Stimulated activated CD4-positive, alpha-beta T cell treated with anti-CD3 and anti-CD28 coated beads, Interleukin-1b, Interleukin-23, amount 100 ng/mL, for 24 hours (primary cell): ENCODE measurements around the gene TAF1L.
"Not testable (repeated sequence)": the region's sequence is repeated elsewhere in the genome, so short reads cannot be mapped to it uniquely, and the experiment has no call there.

Experiments
- DNase-seq, 4 experiments: peaks; one replicate each; pipeline ENCODE4 v3.0.0-alpha.2; 2020; ENCODE audit warnings: low read depth in 4 of 4, low spot score in 1 of 4

The TAF1L gene

DNA sequence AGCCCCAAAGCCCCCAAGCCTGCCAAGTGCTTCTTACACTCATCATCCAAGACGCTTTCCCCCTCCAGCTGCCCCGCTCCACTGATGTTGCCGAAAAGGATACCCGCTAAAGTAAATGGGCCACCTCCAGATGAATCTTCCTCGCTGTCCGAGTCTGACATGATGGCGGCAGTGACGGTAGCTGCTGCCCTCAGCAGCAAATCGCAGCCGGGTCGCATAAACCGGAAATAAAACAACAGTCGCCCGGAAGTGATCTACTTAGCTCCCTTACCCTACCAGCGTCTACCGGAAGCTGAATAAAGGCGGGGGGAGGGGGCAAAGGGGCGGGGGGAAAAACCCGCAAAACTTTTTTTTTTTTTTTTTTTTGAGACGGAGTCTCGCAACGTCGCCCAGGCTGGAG, at the start of gene TAF1L:
TAF1L (minus strand) TSS at position 308 of the 400 bp plus-strand sequence; CDS start at position 218, 90 bp downstream.
- DNase-seq = no peak

- DNase-seq = no peak
These were observed 46.3 kb upstream of the TAF1L start for GRCh38 chr9:32681751-32682150.

DNA sequence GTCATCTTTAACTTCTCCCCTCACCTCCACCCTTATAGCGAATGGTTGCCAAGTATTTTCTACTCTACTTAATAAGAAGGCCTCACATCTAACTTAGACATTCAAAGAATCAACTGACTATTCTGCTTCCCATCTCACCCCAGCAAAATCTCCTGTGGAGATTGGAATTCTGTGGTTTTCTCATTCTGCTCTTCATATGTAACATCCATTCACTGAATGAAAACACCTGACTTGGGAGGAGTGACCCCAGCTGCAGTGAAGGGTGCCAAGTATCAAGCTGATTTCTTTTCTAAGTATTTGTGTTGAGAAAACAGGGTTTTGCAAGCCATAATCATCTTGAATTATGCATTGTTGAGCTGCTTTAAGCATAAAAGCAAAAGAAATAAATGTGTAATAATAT, 42.5 kb upstream of the TAF1L start:
- no peak for DNase-seq

- DNase-seq = no peak
These were observed 37.0 kb upstream of the TAF1L start for GRCh38 chr9:32672469-32672868.

- no peak for DNase-seq
These were observed 35.9 kb upstream of the TAF1L start for GRCh38 chr9:32671333-32671732.

DNA sequence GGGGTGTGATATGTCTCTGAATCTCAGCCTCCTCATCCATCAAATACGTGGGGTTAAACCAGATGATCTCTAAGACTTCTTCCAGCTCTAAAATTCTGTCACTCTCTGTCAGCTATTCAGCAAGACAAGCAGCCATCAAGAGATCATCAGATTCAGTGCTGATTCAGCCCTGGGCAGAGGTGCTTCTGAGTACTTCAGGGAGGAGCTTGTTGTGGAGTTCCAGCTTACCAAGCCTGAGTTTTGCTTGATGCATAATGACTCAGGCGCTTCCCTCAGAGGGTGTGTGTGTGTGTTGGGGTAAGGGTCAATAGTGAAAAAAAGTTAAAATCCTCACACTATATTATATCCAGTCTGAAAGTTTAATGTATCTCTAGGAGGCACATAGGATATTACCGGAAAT, 29.6 kb upstream of the TAF1L start:
- no peak for DNase-seq

DNA sequence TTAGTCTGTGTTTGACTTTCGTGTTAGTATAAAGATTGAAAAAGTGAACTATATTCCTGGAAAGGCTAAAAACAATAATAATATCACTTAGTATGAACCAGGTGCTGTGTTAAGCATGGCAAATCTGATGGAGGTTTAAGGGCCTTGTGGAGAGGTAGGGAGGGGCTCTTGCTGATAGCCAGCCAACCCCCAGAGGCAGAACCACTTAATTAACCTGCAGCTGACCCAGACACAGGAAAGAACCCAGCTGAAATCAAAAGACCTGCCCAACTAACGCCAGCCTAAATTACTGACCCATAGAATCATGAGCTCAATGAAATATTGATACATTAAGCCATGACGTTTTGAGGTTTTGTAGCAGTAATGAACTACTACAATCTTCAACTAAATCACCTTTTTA, 28.3 kb upstream of the TAF1L start:
- DNase-seq = no peak

- DNase-seq = no peak
These were observed 12.2 kb upstream of the TAF1L start for GRCh38 chr9:32647671-32648070.

DNA sequence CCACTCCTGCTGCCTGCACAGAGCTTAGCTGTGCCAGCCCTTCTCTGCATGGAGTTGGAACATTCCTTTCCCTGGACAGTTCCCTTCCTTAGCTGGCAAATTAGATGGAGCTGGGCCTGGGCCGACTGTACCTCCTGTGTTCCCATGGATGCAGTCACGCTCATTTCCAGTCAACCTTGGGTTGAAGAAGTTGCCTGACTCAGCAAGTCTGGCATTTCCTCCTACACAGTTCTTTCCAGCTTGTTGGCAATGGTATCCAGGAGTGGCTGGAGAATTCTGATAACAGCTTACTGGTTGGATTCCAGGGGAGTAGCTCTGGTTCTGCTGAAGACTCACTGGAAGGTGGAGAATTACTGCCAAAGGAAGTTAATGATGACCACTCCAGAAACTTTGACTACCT, 9.2 kb upstream of the TAF1L start:
- DNase-seq = no peak

DNA sequence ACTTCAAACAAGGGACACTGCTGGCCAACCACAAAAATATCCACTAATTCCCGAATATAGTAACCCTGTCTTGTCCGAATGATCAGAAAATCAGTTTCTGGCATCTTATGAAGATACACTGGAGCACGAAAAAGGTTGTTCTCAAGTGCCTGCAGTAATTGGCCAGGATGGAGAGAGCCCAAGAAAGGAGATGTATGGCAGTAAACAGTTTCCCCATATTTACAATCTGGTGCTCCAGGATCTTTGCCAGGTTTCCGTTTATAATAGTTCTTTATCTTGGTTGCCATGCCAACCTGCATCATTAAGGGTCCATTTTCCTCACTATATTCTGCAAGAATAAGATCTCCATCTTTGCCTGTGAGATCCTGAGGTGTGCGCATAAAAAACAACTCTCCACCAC, 2.3 kb downstream of the TAF1L start:
- not testable (repeated sequence) for DNase-seq

- DNase-seq = no peak
These were observed 3.5 kb downstream of the TAF1L start for GRCh38 chr9:32631991-32632390.

GRCh38 chr9:32627394-32627954, 8.0 kb downstream of the TAF1L start:
- DNase-seq = no peak

DNA sequence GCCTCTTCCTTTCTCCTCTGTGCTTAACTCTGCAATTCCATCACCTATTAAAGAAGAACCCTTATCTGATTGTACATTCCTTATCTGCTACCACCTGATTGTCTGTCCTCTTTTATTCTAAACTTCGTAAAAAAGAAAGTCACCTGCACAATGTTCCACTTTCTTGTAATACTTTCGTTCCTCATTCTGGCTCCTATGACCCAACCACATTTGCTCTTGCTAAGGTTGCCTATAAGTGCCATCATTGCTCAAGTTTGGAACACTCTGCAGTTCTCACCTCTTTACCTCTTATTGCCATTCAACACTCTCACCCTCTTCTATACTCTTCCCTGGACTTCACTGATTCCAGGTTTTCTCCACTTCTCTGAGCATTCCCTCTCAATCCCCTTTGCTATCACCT, 10.1 kb downstream of the TAF1L start:
- no peak for DNase-seq

DNA sequence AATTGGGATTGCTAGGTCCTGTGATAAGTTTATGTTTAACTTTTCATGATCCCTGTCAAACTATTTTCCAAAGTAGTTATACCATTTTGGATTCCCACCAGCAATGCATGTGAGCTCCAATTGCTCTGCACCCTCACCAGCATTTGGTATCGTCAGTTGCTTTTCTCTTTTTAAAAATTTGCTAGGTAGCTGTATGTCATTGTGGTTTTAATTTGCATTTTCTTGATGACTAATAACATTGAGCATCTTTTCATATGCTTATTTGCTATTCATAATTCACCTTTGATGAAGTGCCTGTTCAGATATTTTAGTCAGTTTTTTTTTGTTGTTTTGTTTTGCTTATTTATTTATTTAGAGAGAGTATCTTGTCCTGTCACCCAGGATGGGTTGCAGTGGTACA, 12.5 kb downstream of the TAF1L start:
- no peak for DNase-seq

GRCh38 chr9:32618261-32618660, 17.2 kb downstream of the TAF1L start:
- no peak for DNase-seq

DNA sequence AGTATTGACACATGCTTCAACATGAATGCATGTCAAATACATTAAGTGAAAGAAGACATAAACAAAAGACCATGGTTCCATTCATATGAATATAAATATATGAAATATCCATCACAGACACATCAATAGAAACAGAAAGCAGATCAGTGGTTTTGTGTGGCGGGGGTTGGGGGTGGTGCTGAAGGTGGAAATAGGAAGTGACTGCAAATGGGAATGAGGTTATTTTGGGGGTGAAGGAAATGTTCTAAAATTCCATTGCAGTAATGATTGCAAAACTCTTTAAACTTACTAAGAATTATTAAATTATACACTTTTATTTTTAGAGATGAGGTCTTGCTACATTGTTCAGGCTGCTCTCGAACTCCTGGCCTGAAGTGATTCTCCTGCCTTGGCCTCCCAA, 28.7 kb downstream of the TAF1L start:
- no peak for DNase-seq

- DNase-seq = no peak
These were observed 31.3 kb downstream of the TAF1L start for GRCh38 chr9:32603914-32604852.

DNA sequence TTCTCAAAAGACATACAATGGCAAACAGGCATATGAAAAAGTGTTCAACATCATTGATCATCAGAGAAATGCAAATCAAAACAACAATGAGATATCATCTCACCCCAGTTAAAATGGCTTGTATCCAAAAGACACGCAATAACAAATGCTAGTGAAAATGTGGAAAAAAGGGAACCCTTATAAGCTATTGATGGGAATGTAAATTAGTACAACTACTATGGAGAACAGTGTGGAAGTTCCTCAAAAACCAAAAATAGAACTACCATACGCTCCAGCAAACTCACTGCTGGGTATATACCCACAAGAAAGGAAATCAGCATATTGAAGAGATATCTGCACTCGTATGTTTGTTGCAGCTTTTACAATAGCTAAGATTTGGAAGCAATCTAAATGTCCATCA, 36.4 kb downstream of the TAF1L start:
- not testable (repeated sequence) for DNase-seq

GRCh38 chr9:32596936-32597335, 38.5 kb downstream of the TAF1L start:
- DNase-seq = no peak

DNA sequence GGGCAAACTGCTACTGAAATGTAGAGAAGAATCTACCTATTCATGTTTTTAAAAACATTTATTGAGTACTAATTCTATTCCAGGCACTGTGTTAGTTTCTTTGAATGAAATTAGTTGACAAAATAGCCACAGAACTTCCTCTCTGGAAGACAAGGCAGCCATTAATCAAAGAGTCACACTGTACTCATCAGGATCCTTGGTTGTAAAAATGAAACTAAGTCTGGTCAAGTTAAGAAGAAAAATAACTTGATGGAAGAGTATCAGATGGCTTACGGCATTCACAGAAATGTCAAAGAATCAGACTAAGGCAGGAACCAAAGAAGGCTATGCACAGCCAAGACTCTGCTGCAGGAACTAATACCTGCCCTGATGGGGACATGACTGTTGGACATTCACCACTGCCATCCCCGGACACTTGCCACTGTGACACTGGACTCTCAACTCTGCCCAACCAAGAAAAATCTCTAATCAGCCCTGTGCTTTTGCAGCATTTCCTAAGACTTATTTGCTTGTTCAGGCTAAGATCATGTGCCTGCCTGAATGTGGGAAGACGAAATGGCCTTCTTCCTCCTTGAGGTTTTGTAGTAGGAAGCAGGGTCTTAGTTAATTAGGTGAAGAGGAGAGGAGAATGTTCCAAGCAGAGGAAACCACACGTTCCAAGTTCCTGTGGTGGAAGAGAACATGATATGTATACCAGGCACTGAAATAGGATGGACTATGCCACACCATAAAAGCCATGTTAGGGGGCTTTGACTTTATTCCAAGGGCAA, 39.2 kb downstream of the TAF1L start:
- DNase-seq = no peak

GRCh38 chr9:32590898-32591297, 44.6 kb downstream of the TAF1L start:
- DNase-seq = no peak

- DNase-seq = no peak
These were observed 45.0 kb downstream of the TAF1L start for GRCh38 chr9:32590476-32590875.
